Measurements from ENCODE around the gene CD74. TPM values are rescaled to one million over a fixed set of nuclear protein-coding genes. Genes with fewer than 3 reads are reported as not detected.

CD74 gene
- total RNA-seq, 1 donor from 2014 or later, result 5,323 TPM

DNA sequence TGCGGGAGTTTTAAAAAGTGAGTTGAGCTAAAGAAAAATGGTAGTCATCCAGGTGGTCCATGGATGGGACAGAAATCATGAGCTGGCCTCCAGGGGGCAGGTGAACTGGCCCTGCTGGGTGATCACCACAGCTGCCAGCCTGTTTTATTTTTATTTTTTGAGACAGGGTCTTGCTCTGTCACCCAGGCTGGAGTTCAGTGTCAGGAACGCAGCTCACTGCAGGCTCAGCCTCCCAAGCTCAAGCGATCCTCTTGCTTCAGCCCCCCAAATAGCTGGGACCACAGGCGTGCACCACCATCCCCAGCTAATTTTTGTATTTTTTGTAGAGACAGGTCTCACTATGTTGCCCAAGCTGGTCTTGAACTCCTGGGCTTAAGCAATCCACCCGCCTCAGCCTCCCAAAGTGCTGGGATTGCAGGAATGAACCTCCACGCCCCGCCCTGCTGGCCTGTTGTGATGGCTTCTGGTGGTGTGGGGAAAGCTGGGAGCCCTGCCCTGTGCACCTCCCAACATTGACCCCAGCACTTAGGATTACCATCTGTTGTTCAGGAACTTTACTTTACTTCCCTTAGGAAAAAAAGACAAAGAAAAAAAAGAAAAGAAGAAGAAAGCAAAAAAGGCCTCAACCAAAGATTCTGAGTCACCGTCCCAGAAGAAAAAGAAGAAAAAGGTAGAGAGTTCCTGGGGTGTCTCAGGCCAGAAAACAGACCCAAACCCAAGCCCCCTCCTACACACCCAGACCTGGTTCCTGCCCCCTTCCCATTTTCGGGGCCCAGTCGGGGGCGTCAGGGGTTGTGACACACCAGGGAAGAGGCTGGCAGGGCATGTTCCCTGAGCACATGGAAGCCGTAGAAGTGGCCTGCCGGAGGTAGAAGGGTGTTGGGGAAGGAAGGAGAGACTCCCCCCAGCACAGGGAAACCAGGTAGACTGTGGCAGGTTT, 14.7 kb downstream of the CD74 start:
- H3K4me3 Mint-ChIP-seq, result no peak overlapping the region
- H3K27me3 Mint-ChIP-seq, result no peaks in the 10 kb centered on the region
- DNase-seq, result no peak
- H3K4me1 Mint-ChIP-seq, result peaks cover 47% of the 10 kb centered on the region
- H3K9me3 Mint-ChIP-seq, result no peaks in the 10 kb centered on the region
- peaks cover 87% of the 10 kb centered on the region for H3K36me3 Mint-ChIP-seq (ENCODE audit: low read depth)
- intact Hi-C loops (cut with micrococcal nuclease), result loop anchor here (1.0 to 2.0 kb wide), 4 partner anchors 14 to 52 kb away; partner anchors contain the start of genes CD74 and TCOF1
- TF ChIP-seq, protein P1, sequence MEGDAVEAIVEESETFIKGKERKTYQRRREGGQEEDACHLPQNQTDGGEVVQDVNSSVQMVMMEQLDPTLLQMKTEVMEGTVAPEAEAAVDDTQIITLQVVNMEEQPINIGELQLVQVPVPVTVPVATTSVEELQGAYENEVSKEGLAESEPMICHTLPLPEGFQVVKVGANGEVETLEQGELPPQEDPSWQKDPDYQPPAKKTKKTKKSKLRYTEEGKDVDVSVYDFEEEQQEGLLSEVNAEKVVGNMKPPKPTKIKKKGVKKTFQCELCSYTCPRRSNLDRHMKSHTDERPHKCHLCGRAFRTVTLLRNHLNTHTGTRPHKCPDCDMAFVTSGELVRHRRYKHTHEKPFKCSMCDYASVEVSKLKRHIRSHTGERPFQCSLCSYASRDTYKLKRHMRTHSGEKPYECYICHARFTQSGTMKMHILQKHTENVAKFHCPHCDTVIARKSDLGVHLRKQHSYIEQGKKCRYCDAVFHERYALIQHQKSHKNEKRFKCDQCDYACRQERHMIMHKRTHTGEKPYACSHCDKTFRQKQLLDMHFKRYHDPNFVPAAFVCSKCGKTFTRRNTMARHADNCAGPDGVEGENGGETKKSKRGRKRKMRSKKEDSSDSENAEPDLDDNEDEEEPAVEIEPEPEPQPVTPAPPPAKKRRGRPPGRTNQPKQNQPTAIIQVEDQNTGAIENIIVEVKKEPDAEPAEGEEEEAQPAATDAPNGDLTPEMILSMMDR (IDR thresholded peaks at IDR 0.05), result no peak
- H3K27ac Mint-ChIP-seq, result peak overlapping the region; percentile 80
- ATAC-seq (ENCODE audit: low read depth), result peak; percentile 0
- POLR2A ChIA-PET, result interaction anchor here (0.6 to 30.4 kb wide), 16 partner anchors 10 to 361 kb away, joined by 3 to 2478 read pairs (median 5); partner anchors contain the start of genes CD74, DCTN4, RPS14 and TCOF1
- CTCF ChIA-PET, result interaction anchor here (1.3 to 10.0 kb wide), 7 partner anchors 9 to 59 kb away, joined by 4 to 175 read pairs (median 9); partner anchors contain the start of genes CD74 and RPS14

DNA sequence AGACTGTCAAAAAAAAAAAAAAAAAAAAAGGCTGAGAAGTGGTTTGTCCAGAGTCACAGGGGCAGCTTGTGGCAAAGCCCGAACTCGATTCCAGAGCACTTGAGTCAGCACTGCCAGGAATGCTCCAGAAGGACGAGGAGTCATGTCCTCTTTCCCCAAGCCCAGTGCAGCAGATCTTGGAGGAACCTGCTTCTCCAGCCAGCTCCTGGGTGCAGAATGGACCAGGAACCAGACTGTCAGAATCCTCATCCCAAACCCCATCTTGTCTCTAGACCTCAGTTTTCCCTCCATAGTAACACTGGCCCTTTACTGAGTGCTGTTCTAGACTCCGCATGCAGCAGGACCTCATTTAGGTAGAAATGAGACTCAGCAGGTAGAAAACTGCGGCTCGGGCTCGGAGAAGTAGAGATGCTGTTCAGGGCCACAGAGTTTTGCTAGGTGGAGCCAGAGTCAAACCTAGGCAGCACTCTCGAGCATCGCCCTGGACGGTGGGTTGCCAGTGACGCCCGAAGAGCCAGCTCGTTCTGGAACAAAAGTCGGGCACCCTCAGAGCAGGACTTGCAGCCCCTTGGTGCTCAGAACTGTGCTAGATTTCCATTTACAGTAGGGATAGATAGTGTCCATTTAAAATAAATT, 15.4 kb downstream of the CD74 start:
- Mint-ChIP-seq H3K36me3 (ENCODE audit: low read depth) (peaks cover 86% of the 10 kb centered on the region), H3K4me1 (peaks cover 42% of the 10 kb centered on the region), H3K27me3 (no peaks in the 10 kb centered on the region), H3K27ac (peak overlapping the region; percentile 53), H3K9me3 (no peaks in the 10 kb centered on the region), H3K4me3 (no peak overlapping the region)
- TF ChIP-seq, protein P1 (IDR thresholded peaks at IDR 0.05), result no peak
- DNase-seq (no peak), ATAC-seq (ENCODE audit: low read depth) (no peak)
- ChIA-PET POLR2A (interaction anchor here (0.6 to 30.4 kb wide), 5 partner anchors 12 to 83 kb away, joined by 3 to 2478 read pairs (median 5); partner anchors contain the start of genes CD74 and RPS14), CTCF (interaction anchor here (1.3 to 10.0 kb wide), 7 partner anchors 10 to 60 kb away, joined by 4 to 175 read pairs (median 9); partner anchors contain the start of genes CD74 and RPS14)
- intact Hi-C loops (cut with micrococcal nuclease), result no loop called here

DNA sequence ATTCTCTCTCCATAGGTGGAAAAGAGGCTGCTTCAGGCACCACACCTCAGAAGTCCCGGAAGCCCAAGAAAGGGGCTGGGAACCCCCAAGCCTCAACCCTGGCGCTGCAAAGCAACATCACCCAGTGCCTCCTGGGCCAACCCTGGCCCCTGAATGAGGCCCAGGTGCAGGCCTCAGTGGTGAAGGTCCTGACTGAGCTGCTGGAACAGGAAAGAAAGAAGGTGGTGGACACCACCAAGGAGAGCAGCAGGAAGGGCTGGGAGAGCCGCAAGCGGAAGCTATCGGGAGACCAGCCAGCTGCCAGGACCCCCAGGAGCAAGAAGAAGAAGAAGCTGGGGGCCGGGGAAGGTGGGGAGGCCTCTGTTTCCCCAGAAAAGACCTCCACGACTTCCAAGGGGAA, 16.4 kb downstream of the CD74 start:
- Mint-ChIP-seq H3K4me1 (peaks cover 35% of the 10 kb centered on the region), H3K36me3 (ENCODE audit: low read depth) (peaks cover 85% of the 10 kb centered on the region), H3K9me3 (no peaks in the 10 kb centered on the region), H3K4me3 (no peak overlapping the region), H3K27me3 (no peaks in the 10 kb centered on the region), H3K27ac (peak overlapping the region; percentile 61)
- POLR2A ChIA-PET, result interaction anchor here (12.3 to 30.4 kb wide), 2 partner anchors 30 to 55 kb away, joined by 125 to 2478 read pairs; partner anchors contain the start of genes CD74 and RPS14
- CTCF ChIA-PET, result interaction anchor here (1.4 to 10.0 kb wide), 3 partner anchors 10 to 54 kb away, joined by 6 to 175 read pairs (median 21); partner anchors contain the start of gene RPS14
- DNase-seq, result no peak
- intact Hi-C loops (cut with micrococcal nuclease), result no loop called here
- ATAC-seq (ENCODE audit: low read depth), result no peak
- TF ChIP-seq, protein P1 (IDR thresholded peaks at IDR 0.05), result no peak

DNA sequence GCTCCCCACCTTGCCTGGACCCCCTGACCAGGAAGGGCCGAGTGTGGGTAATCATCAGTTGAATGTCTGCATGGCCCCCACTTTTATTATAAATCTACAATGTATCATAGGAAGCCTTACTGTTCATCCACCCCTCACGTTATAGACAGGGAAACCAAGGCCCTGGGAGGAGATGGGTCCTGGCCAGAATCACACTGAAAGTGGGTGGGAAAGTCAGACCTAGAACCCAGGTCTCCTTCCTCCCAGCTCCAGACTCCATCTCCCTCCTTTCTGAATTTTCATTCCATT, 17.1 kb downstream of the CD74 start:
- Mint-ChIP-seq H3K4me3 (no peak overlapping the region), H3K4me1 (peaks cover 28% of the 10 kb centered on the region), H3K9me3 (no peaks in the 10 kb centered on the region), H3K36me3 (ENCODE audit: low read depth) (peaks cover 85% of the 10 kb centered on the region), H3K27me3 (no peaks in the 10 kb centered on the region), H3K27ac (no peak overlapping the region)
- CTCF ChIA-PET, result interaction anchor here (1.4 to 10.0 kb wide), 3 partner anchors 9 to 54 kb away, joined by 6 to 175 read pairs (median 21); partner anchors contain the start of gene RPS14
- intact Hi-C loops (cut with micrococcal nuclease), result no loop called here
- TF ChIP-seq, protein P1 (IDR thresholded peaks at IDR 0.05), result no peak
- no peak for ATAC-seq (ENCODE audit: low read depth)
- no peak for DNase-seq
- POLR2A ChIA-PET, result interaction anchor here (1.4 to 30.4 kb wide), 2 partner anchors 31 to 53 kb away, joined by 3 to 2478 read pairs; partner anchors contain the start of gene CD74
